GM19463 (cell line): ENCODE results near the gene MLN.

Experiments
- ATAC-seq: cut with Tn5 transposase; IDR thresholded peaks from one replicate; pipeline ENCODE4 v1.9.1; 2021; ENCODE audit warnings: mild to moderate bottlenecking, moderate library complexity; ENCODE audit not compliant: unreplicated experiment

MLN gene

DNA sequence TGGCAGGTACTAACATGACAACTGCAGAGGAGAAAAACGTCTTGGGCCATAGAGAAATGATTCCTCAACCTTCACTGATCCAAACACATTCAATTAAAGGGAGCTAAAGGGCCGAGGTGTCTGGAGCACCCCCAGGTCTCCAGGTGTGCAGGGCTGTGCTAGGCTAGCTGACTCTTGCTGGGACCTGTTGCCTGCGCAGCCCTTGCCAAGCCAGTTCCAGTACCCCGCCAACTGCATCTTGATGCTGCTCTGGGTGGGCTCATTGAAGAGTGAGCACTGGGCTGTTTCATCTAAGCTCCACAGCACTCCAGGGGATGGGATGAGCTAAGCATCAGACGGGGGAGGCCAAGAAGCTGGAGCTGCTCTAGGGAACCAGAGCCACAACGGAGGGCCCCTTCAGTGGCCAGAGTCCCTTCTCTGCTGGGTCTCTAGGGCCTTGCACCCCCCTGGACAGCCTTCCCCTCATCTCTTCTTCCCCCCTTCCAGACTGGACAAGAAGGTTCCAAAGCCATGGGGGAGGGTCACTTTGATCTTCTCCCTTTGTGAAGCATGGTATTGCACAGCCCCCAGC lies 30.8 kb downstream of the MLN start:
- no peak for ATAC-seq

DNA sequence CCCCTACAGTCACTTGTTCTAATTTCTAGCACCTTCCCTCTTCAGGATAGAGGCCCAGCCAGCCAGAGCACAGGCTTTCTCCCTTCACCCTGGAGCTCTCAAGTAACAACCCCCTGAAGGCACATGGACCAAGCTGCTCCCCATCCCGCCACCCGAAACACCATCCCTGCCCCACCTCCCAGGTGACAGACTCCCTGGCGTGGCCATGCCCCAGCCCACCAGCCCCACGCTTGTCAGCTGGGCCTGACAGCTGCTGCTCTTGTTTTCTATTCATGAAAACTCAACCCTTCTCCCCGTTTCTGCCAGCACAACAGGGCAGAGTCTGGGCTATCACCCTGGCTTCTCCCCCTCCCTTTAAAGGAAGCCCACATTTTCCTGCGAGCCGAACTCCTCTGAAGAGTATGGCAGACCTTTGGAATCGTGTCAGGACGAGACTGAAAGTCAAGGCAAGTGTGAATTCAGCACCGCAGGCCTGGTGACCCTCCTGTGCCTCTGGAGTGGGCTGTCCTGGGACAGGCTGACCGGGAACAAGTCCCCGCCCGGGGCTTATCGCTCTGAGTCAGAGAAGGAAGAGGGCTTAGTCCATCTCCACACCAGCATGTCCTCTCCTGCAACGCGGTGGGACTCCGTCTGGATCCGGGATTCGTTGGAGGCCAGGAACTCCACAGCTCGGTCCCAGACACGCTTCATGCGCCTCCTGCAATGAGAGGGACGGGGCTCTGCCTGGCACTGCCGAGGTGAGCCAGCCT lies 31.5 kb downstream of the MLN start:
- no peak for ATAC-seq

DNA sequence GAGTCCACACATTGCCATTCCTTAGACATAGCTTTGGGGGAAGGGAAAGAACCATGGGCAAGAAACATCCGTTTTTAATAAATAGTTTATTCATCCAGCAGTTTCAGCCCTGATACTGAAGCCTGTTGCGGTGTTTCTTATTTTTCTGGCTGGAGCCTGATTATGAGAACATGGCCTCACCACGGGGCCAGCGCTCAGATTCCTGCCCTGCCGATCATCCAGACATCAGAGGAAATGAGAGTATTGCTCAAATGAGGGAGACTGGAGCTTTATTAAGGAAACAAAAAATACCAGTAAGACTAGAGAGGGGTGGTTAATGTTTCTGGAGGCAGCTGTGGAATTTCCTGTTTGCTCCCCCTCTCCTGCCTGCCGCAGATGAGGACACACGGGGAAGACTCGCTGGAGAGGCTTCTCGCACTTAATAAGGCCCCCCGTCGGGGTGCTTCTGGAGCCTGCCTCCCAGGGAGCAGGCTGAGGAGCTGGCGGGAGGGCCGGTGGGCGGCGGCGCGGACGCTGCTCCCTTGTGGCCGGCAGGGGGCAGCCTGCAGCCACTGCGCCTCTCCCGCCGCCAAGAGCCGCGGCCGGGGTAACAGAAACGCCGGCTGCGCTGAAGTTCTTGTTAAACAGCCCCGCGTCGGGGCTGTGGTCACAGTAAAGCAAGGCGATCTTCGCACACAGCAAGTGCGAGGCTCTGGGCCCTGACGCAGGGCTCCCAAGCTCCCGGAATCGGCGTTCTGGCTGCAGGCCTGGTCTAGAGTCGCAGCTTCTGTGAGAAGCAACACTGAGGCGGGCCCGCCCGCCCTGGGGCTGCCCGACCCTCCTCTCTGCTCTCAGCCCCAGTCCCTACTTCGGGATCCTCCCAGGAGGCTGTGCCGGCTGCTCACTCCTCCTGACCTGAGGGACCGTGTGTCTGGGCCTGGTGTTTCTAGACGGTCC lies 32.4 kb downstream of the MLN start:
- no peak for ATAC-seq

DNA sequence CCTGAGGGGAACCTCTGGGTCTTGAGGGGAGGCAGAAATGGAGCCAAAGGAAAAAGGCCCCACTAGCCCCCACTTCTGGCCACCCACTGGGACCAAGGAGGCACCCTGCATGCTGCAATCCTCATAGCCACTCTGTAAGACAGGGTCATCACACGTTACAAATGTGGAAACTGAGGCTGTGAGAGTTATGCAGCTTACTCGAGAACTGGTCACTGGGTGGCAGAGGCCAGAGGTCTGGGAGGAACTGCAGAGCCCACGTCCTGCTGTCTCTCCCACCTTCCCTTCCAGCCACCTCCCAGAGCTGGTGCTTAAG lies 33.0 kb downstream of the MLN start:
- ATAC-seq, result no peak

DNA sequence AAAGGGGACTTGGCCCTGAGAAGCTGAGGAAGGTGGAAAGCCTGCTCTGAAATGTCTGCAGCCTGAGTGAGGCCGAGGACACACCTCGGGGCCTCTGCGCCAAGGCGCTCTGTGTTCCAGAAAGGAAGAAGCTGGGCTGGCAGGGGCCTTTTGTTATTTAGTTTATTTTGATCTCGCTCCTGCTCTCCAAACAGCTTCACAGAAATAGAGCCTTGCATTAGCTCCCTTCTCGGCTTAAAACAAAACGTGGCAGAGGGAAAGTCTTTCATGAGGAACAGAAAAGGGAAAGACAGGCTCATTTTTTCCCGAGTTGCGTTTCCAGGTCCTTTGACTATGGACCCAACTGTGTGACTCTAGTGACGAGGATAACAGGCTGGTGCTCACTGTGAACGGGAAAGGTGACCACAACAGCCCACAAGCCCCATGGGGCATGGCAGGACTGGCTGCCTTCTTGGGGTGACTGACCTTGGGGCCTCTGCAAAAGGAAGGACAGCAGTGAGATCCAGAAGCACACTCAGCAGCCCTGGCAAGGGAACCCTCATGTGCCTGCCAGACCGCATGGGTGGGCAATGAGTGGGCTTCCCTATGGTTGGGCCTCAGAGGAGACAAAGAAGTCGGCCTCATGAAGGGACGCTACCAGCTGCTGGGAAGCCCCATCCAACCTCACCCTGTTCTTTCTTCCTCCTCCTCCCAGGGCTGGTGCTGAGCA lies 33.5 kb downstream of the MLN start:
- no peak for ATAC-seq

DNA sequence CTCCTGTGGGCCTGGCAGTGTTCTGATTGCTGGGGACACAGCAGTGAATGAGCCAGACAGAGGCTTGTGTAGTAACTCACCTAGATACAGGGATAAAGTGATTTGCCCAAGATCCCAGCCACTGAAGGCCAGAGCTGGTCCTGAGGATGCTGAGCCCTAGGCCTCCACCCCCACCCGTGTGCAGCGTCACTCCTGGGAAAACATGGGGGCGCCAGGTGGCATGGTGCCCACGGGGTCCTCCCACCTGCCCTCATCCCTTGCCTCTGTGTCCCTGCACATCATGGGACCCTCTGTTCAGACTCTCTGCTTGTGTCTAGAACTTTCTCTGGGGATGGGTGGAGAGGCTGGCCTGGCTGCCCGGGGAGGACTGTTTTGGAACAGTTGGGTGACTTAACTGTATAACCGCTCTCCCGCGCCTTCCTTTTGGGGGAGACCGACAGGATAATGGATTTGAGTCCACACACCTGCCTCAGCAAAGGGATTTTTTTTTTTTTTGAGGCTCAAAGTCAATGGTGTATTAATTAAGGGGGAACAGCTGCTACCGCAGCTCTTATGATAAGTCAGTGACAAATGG lies 34.5 kb downstream of the MLN start:
- ATAC-seq, result no peak

DNA sequence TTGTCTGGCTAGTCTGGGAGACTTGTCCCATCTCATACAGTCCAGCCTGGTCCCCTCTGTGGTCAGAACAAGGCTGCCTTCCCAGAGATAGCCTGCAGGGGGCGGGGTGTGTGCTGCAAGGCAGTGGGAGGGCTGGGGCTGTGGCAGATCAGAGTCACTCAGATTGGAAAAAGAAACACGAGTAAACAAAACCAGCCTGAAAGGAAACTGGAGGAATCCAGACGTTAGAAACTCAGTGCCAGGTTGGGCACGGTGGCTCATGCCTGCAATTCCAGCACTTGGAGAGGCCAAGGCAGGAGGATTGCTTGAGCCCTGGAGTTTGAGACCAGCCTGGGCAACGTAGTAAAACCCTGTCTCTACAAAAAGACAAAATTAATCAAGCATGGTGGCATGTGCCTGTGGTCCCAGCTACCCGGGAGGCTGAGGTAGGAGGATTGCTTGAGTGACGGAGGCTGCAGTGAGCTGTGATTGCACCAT lies 35.1 kb downstream of the MLN start:
- ATAC-seq, result no peak

DNA sequence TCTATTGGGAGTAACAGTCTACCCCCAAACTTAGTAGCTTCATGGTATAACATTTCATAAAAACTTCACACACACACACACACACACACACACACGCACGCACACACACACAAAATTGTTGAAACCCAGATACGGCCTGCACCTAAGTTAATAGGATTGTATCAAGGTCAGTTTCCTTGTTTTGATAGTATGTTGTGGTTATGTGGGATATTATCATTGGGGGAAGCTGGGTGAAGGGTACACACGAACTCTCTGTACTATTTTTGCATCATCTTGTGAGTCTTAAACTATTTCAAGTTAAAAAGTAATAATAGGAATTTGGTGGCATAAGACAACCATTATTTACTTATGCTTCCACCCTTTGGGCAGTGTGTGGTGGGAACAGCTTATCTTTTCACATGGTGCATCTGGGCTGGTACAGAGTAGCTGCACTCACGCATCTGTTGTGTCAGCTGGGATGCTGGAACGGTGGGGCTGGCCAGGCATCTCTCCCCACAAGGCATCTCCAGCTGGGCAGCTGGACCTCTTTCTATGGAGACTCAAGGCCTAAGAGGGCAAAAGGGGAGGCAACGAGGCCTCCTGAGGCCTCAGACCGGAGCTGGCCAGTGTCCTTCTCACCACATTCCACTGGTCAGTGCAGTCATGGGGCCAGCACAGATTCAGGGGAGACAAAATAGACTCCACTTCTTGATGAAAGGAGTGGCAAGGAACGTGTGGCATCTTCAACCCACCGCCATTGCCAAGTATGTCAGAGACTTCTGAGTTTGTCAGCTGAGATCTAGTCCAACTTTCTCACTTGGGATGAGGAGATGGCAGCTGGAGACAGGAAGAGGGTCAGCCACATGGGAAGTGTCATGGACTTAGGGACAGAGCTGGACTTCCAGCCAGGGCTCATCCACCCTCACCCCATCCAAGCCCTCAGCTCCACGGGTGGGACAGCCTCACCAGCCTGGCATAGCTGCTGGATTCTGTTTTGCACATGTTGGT lies 36.6 kb downstream of the MLN start:
- no peak for ATAC-seq

DNA sequence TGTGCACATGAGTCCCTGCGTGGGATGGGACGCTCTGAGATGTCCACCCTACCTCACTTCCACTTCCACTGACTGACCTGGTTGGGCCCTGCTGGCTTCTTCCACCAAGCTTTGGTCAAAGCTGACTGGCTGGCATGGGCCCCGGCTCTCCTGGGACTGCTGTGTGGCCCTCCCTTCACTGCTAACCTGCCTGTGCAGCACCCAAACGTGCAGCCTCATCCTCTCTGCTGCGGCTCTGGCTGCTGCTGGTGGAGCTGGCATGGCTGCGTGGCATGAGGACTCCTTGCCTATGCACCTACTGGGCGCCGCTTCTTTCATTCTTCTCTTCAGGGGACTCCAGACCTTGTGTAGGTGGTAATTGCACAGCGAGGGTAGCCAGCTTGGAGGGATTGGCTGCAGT lies 38.4 kb downstream of the MLN start:
- ATAC-seq, result no peak

DNA sequence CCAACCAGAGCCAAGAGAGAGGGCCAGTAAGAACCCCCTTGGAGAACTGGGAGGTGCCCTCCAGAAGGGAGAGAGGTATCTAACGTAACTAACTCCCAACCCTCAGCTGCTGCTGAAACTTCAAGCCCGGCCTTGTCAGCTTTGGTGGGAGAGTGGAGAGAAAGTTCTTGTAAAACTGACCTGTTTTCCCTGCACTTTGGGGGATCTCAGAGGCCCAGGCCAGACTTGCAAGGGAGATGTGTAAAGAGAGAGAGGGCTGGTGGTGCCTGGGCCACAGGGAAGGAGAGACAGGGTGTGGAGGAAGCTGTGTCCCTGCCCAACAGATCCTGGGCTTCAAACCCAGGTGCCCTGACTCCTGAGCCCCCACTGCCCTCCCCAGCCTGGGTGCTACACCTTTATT lies 39.8 kb downstream of the MLN start:
- no peak for ATAC-seq

DNA sequence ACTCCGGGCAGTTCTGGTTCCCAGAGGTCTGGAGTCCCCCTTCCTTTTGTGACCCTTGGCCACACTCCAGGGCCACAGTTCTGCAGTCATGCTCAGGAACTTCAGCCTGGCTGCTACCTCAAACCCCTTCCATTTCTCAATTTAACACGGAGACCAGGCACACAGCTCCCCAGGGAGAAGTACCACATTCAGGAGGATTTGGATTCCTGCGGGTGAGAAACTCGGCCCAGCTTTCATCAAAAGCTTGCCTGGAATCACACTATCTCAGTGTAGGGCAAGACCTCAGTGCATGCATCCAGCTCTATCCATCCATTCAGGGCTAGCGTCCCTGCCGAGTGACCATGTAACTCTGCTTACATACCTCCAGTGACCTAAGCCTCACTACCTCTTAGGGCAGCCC lies 40.3 kb downstream of the MLN start:
- no peak for ATAC-seq

DNA sequence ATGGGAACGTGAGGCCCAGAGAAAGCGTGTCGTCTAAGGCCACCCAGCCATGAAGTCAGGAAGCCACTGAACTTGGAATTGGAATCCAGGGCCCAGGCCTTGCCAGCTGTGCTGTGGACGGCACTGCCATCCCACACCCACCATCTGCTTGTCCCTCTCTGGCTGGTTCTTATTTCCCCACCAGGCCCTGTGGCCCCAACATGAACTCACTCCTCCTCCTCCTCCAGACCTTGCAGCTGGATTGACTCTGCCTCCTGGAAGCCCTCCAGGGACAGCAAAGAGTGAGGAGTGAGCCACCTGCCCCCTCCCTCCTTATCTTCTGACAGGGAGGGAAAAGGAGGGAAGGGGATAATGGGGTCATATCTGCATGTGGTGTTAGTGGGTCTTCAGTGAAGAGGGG lies 41.1 kb downstream of the MLN start:
- no peak for ATAC-seq

DNA sequence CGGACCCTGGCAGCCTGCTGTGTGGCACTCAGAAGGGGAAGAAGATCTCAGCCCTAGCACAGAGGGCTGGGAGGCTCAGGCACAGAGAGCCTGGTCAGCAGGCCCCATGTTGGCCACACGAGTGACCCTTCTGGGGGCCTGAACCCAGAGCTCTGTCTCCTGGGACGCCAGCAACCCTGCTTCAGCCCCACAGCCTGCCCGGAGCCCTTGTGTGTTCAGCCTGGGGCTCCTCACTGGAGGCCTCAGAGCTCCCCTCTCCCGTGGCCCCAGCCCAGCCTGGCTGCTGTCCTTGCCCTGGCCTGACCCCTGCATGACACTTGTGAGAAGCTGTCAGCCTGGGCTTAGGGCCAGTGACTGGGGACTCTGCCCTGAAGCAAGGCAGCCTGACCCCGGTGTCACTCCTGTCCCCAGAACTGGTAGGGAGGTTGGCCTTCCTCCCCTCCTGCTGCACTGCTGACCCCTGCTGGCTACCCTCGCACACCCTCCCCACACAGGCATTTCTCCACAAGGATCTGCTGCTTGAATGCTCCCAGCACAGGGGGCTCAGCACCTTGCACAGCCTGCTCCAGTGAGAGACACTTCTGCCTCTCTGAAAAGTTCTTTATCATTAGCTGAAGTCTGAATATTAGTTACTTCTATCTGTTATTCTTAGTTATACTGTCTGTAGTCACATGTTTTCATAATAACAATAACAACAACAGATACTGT lies 41.7 kb downstream of the MLN start:
- ATAC-seq, result no peak

DNA sequence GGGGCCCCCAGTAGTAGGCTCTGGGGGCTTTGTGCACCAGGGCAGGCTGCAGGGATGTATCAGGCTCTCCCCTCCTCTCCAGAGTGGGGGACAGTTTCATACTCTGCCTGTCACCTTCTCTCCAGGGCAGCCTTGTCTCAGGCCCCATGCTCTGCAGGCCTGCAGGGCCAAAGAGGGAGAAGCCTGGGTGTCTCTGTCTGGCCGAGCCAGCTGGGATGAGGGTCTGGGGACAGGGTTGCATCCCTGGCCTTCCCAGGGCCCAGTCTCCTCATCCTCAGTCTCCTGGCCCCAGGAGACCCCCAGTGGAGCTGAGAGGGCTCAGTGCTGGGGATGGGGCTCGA lies 42.3 kb downstream of the MLN start:
- ATAC-seq, result no peak

DNA sequence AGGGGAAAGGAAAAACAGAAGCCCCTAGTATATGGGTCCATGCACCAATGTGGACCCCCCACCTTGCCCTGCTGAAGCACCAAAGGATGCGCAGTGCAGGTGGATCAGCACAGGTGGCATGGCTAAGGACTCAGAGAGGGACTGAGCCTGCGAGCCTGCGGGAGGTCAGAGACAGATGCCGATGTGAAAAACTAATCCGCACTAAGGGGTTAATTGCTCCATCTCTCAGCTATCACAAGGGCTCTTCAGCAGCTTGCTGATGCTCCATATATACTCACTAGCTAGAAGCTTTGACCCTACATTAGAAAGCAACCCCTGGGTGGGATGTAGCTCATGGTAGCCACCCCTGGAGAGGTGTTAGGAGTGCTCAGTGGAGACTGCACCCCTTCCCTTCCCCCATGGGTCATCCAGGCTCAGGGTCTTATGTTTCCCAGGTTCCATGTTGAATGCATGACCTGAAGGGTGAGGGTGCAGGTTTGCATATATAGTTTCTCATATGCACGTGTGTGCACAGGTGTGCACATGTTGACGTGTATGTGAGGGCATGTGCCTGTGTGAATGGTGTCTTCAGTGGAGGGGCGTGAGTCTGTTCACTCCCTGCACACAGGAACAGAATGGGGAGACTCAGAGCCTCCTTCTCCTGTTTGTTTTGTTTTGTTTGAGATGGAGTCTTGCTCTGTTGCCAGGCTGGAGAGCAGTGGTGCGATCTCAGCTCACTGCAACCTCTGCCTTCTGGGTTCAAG lies 43.7 kb downstream of the MLN start:
- ATAC-seq, result no peak

DNA sequence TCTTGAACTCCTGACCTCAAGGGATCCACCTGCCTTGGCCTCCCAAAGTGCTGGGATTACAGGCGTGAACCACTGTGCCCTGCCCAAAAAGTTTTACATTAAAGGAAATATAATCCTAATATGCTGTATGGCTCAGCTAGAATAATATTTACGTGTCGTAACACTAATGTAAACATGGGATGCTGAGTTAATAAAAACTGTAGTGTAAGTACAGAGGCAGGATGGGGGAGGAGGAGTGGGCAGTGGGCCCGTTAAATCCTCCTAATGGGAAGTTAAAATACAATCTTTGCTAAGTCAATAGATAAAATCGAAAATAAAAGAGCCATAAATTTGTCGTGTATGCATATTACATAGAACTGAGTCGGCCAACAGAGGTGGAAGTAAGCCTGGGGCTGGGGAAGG lies 45.0 kb downstream of the MLN start:
- no peak for ATAC-seq

DNA sequence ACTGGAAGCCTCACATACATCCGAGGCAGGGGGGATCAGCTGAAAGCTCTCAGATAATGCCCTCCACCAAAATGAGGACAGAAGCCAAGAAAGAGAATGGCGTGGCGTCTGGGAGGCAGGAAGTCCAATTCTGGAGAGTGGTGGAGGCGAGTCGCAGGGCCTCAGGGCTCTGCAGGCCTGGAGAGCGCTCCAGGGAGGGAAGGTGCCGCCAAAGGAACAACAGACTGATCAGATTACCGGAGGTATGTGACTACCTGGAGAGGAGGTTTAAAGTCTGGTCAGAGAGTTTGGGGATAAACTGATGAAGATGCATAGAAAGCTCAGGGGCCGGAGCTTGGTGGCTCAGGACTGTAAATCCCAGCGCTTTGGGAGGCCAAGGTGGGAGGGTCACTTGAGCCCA lies 45.9 kb downstream of the MLN start:
- no peak for ATAC-seq

DNA sequence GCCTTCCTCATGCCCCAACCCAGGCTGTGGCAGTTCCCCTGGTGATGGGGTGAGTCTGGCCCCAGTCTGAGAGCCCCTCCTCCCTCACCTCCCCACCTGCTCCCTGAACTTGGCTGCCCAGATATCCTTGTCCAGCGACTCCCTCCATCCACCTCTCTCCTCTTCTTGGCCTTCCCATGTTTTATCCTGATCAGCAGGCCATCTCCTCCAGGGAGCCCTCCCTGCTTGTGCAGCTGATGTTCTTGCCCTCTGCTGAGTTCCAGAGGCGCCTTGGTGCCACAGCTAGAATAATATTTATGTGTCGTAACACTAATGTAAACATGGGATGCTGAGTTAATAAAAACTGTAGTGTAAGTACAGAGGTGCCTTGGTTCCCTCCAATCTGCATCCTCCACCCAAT lies 46.7 kb downstream of the MLN start:
- no peak for ATAC-seq
